Small intestine (tissue), 7 donors: ENCODE results near the gene USP10. TPM values are rescaled to one million over a fixed set of nuclear protein-coding genes. Genes with fewer than 3 reads are reported as not detected.

Experiments
- DNase-seq, 2 donors: peaks; one replicate each; pipeline versions ENCODE4 v3.0.0 to v3.0.0-alpha.2; 2013
- FAIRE-seq: peaks from 2 replicates; lab custom pipeline; 2012; peaks lifted over from hg19 to GRCh38; lab: Jason Lieb, UNC
- H3K27ac ChIP-seq, 3 donors: one replicate each; pipeline ENCODE4 v1.5.1; 2013; ENCODE audit warnings: low read length in 2 of 3, mild to moderate bottlenecking in 2 of 3, control low read depth in 1 of 3, inconsistent platforms in 1 of 3, low read depth in 1 of 3, moderate library complexity in 1 of 3
- H3K27me3 ChIP-seq, 3 donors: one replicate each; pipeline ENCODE4 v1.6.1; 2013; ENCODE audit warnings: low read length in 3 of 3, inconsistent platforms in 1 of 3; ENCODE audit not compliant: control insufficient read depth in 3 of 3, insufficient read depth in 3 of 3
- H3K36me3 ChIP-seq, 3 donors: one replicate each; pipeline ENCODE4 v1.6.1; 2013; ENCODE audit warnings: low read length in 3 of 3, inconsistent platforms in 1 of 3, low read depth in 1 of 3, mild to moderate bottlenecking in 1 of 3, moderate library complexity in 1 of 3; ENCODE audit not compliant: control insufficient read depth in 3 of 3, insufficient read depth in 2 of 3
- H3K4me1 ChIP-seq, 3 donors: one replicate each; pipeline ENCODE4 v1.6.1; 2013; ENCODE audit warnings: low read length in 2 of 3, inconsistent platforms in 1 of 3, low read depth in 1 of 3, mild to moderate bottlenecking in 1 of 3, moderate library complexity in 1 of 3; ENCODE audit not compliant: control insufficient read depth in 3 of 3, insufficient read depth in 2 of 3
- H3K4me3 ChIP-seq, 3 donors: one replicate each; pipeline ENCODE4 v1.5.1; 2013; ENCODE audit warnings: low read length in 3 of 3, control low read depth in 1 of 3, inconsistent platforms in 1 of 3, low read depth in 1 of 3, mild to moderate bottlenecking in 1 of 3, moderate library complexity in 1 of 3
- H3K9me3 ChIP-seq, 2 donors: one replicate each; pipeline ENCODE4 v1.6.1; 2013; ENCODE audit warnings: low read depth in 1 of 2, low read length in 1 of 2; ENCODE audit not compliant: control insufficient read depth in 2 of 2, insufficient read depth in 1 of 2
- WGBS, 3 donors: extraction: QIAGEN DNeasy Blood & Tissue Kit; methylation state at CpG; one replicate each; pipeline ENCODE4 v1.1.7; 2013; 5-methylcytosine and 5-hydroxymethylcytosine counted together
- polyA plus RNA-seq, 4 donors: library from polyadenylated mRNA; stranded (reverse) in 3 of 4; unstranded in 1 of 4; fragments of 200-250 nt in 3 of 4; fragments of 120-200 nt in 1 of 4; gene quantifications; one replicate each; pipeline versions ENCODE4 v1.2.1 to v1.2.3, GENCODE V29; 2013
- donor health status: healthy with polysubstance abuse.
- donor health status: control.
- donor health status: control.
- donor health status: Bipolar disorder and iron deficiency.
- donor health status: healthy.

USP10 gene
- polyA plus RNA-seq, 4 donors: 22.4 to 67.1 (median 32.1) TPM

DNA sequence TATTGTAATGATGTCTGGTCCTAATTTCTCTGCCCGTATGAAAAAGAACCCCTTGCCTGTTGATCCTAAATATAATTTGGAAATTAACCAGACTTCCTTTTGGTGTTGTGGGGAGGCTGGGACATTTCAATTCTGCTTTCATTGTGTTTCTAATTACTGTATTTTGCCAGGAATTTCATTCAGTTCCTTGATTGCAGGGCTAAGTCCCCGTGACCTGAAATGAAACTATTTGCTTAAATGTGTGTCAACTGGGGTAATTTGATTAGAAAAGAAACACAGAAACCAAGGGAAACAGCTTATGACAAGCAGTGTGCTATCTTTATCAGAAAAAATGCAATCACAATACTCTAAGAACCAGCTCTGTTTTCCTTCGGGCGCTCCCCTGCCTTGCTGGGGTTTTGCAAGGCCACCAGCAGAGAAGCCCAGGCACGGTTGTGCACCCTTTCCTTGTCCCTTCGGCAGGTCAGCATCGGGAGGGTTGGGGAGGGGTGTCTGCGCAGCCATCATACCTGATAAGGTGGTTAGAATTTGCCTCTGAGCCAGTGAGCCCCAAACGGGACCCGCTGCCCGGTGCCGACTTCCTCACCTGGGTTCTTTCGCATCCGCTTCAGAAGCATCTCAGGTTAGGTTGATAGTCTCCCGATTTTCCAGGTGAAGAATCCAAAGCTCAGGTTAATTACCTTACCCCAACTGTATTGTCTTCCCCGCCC lies 32.0 kb upstream of the USP10 start:
- no peak overlapping the region for H3K27ac ChIP-seq
- H3K4me1 ChIP-seq: peaks cover 0 to 6% (median 2%) of the 10 kb centered on the region in 3 donors
- DNase-seq (peak in 1 of 2 donors; percentile 26), FAIRE-seq (no peak)
- 78 to 86% (median 86%) methylated on average over 16 of the region's 16 CpGs for WGBS, 3 donors
- peaks cover 0 to 43% (median 5%) of the 10 kb centered on the region in 3 donors for H3K36me3 ChIP-seq
- H3K4me3 ChIP-seq: no peak overlapping the region
- H3K27me3 ChIP-seq: no peaks in the 10 kb centered on the region
- no peaks in the 10 kb centered on the region for H3K9me3 ChIP-seq

DNA sequence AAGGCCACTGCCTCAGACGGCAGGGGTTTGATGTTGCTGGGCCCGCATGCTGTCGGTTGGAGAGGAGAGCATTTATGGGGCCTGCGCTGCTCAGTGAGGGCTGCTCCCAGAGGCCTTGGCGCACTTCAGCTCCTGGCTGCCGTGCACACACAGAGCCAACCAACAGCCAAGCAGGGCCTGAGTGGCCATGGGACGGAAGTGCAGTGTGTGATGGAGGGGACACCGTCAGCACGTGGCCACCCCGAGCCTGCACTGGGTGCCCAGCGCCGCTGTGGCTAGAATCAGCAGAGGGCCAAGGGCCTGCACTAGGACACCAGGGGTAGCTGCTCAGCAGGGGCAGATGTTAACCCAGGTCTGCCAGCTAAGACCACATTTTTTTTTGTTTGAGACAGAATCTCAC lies 29.7 kb upstream of the USP10 start:
- Histone ChIP-seq H3K4me3 (no peak overlapping the region), H3K9me3 (no peaks in the 10 kb centered on the region), H3K36me3 (peaks cover 0 to 24% (median 0%) of the 10 kb centered on the region in 3 donors), H3K27ac (no peak overlapping the region), H3K4me1 (peaks cover 0 to 6% (median 0%) of the 10 kb centered on the region in 3 donors), H3K27me3 (no peaks in the 10 kb centered on the region)
- 84 to 93% (median 90%) methylated on average over 12 of the region's 12 CpGs for WGBS, 3 donors
- no peak for DNase-seq
- FAIRE-seq: no peak

DNA sequence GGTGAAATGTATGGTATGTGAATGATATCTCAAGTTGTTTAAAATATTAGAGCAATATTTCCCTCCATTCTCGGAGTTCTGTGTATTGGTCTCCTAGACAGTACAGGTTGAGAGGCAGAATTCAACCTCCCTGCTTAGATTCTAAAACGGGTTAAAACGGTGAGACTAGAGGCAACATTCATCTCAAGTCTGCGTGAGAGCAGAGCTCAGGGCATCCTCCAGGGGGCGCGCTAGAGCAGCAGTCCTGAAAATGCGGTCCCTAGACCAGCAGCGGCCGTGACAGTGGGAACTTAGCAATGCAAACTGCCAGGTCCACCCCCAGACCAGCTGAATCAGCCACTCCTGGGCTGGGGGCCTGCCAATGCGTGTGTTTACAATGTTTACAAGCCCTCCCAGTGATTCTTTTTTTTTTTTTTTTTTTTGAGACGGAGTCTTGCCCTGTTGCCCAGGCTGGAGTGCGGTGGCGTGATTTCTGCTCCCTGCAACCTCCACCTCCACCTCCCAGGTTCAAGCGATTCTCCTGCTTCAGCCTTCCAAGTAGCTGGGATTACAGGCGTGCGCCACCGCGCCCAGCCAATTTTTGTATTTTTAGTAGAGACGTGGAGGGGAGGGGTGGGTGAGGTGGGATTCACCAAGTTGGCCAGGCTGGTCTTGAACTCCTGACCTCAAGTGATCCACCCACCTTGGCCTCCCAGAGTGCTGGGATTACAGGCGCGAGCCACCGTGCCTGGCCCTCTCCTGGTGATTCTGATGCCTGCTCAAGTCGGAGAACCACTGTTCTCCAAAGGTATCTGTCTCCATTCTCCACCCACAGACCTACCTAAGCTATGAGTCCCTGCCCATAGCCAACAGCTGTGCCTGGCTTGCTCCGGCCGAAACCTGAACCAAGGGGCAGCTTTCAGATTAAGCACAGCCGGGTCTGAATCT lies 27.3 kb upstream of the USP10 start:
- FAIRE-seq: no peak
- H3K4me3 ChIP-seq: no peak overlapping the region
- no peaks in the 10 kb centered on the region for H3K9me3 ChIP-seq
- WGBS, 3 donors: 50 to 55% (median 52%) methylated on average over 26 of the region's 26 CpGs
- no peaks in the 10 kb centered on the region for H3K4me1 ChIP-seq
- H3K36me3 ChIP-seq: peaks cover 0 to 11% (median 0%) of the 10 kb centered on the region in 3 donors
- no peaks in the 10 kb centered on the region for H3K27me3 ChIP-seq
- DNase-seq: peak; percentile 70 to 79
- no peak overlapping the region for H3K27ac ChIP-seq

DNA sequence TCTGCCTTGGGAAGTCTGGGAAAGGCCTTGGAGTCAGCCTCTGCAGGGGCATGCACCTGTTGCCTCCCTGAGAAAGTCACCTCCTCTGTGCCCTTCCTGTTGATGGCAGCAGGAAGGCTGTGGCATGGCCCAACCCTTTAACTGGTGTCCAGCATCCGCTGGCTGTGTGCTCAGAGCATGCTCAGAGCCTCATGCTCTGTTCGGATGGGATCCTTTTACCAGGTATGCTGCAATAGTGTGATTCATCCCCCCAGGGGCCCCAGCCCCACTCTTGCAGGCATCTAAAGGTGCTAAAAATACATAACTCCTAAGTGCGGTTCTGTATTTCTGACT lies 26.6 kb upstream of the USP10 start:
- peaks cover 0 to 7% (median 0%) of the 10 kb centered on the region in 3 donors for H3K36me3 ChIP-seq
- FAIRE-seq (no peak), DNase-seq (no peak)
- H3K27ac ChIP-seq: no peak overlapping the region
- no peaks in the 10 kb centered on the region for H3K9me3 ChIP-seq
- WGBS, 3 donors: 91 to 100% (median 97%) methylated on average over 3 of the region's 3 CpGs
- H3K4me1 ChIP-seq: no peaks in the 10 kb centered on the region
- H3K4me3 ChIP-seq: no peak overlapping the region
- H3K27me3 ChIP-seq: no peaks in the 10 kb centered on the region

DNA sequence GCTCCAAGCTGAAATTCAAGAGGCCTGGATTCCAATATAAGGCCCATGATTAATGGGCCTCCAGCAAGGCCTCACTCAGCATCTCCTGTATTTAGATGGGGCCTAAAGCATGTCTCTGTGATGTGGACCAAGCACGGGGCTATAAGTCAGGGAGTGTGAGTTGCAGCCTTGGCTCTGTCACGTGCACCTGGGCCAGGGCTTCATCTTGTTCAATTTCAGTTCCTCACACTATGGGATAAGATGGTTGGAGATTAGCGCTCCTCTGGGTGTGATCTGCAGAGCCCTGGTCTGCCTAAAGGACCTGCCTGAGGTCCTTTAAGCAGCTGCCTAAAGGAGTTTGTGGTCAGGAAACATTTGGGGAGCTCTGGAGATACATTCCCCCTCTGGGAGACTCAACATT lies 26.2 kb upstream of the USP10 start:
- no peaks in the 10 kb centered on the region for H3K27me3 ChIP-seq
- 81 to 91% (median 87%) methylated on average over 3 of the region's 3 CpGs for WGBS, 3 donors
- no peak for FAIRE-seq
- H3K27ac ChIP-seq: no peak overlapping the region
- DNase-seq: no peak
- H3K4me1 ChIP-seq: no peaks in the 10 kb centered on the region
- H3K36me3 ChIP-seq: peaks cover 0 to 3% (median 0%) of the 10 kb centered on the region in 3 donors
- no peaks in the 10 kb centered on the region for H3K9me3 ChIP-seq
- no peak overlapping the region for H3K4me3 ChIP-seq

DNA sequence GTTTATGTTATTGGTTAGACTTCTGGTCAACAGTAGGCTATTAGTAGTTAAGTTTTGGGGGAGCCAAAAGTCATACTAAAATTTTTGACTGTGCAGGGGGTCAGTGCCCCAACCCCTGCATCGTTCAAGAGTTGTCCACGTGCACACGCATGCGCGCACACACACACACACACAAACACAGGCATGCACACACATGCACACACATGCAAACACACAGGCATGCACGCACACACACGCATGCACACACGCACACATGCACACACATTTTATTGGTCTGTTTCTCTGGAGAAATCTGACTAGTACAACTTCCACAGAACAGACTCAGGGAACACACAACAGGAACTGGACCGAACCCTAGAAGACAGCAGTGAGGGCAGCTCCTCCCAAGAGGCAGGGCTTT lies 24.4 kb upstream of the USP10 start:
- Histone ChIP-seq H3K27ac (no peak overlapping the region), H3K4me3 (no peak overlapping the region), H3K9me3 (no peaks in the 10 kb centered on the region), H3K36me3 (no peaks in the 10 kb centered on the region), H3K27me3 (no peaks in the 10 kb centered on the region), H3K4me1 (no peaks in the 10 kb centered on the region)
- 85 to 94% (median 90%) methylated on average over 9 of the region's 9 CpGs for WGBS, 3 donors
- no peak for DNase-seq
- no peak for FAIRE-seq

DNA sequence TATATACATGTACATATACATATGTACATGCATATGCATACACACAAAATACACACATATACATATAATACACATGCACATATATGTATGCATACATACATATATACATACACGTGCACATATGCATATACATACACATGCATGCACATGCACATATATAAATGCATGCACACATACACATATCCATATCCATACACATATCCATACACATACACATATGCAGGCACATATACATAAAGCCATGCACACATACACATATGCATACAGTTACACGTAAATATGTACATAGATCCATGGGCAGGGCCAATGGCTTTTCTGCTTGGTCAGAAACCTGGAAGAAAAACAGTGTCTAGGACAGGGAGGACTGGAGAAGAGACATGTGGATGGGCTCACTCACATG lies 23.9 kb upstream of the USP10 start:
- WGBS, 3 donors: 95 to 96% (median 95%) methylated on average over 2 of the region's 2 CpGs
- Histone ChIP-seq H3K27ac (no peak overlapping the region), H3K4me1 (no peaks in the 10 kb centered on the region), H3K9me3 (no peaks in the 10 kb centered on the region), H3K4me3 (no peak overlapping the region), H3K27me3 (no peaks in the 10 kb centered on the region), H3K36me3 (no peaks in the 10 kb centered on the region)
- DNase-seq (no peak), FAIRE-seq (no peak)

DNA sequence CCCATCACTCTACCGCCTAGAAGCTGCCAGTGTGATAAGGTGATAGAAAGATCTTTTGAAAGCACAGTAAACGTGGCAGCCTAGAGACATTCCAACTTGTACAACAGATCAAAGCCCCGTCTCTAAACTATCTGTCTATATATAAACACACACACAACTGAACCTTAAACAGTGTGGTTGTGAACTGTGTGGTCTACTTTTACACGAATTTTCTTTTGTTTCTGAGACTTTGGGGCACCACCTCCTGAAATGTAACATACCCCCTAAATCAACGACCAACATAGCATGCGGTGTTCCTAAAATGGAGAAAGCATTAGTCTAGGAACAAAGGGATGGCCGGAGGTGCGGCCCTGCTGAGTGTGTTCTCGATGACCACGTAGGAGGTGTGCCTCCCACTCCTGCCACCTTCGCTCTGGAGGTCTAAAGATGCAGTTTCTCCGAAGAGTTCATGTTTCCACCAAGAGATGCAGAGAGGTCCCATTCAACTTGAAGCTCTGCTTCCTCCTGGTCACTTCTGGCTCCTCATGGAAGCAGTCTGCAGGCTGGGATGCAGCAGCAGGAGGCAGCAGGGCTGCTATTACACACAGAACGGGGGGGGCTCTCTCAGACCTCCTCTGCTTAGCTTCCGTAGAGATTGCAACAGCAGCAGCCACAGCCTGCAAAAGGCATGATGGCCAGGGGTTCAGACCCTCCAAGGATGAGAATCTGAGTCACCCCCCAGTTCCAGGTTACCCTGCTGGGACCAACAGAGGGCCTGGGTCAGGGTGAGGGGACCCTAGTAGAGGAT lies 22.6 kb upstream of the USP10 start:
- H3K4me1 ChIP-seq: no peaks in the 10 kb centered on the region
- no peak for DNase-seq
- H3K36me3 ChIP-seq: no peaks in the 10 kb centered on the region
- H3K27me3 ChIP-seq: peaks cover 0 to 2% (median 0%) of the 10 kb centered on the region in 3 donors
- H3K27ac ChIP-seq: no peak overlapping the region
- 71 to 77% (median 76%) methylated on average over 14 of the region's 14 CpGs for WGBS, 3 donors
- FAIRE-seq: no peak
- H3K4me3 ChIP-seq: no peak overlapping the region
- no peaks in the 10 kb centered on the region for H3K9me3 ChIP-seq
